GM12878 (cell line): ENCODE measurements around the gene CYP2S1. TPM values are rescaled to one million over a fixed set of nuclear protein-coding genes. Genes with fewer than 3 reads are reported as not detected.

ENCODE experiments used
- ATAC-seq: fragments of 200-7000 bp; cut with Tn5 transposase; 3 replicates; pipeline ENCODE4 v1.9.1; 2020; ENCODE audit warnings: mild to moderate bottlenecking, moderate library complexity
- BruUV-seq: library from RNA; stranded (reverse); fragments of 400-500 nt; replicated peaks from 2 replicates; lab custom pipeline; 2021; lab: Mats Ljungman, UMichigan
- CTCF ChIA-PET: fragments of 300-600 bp; sonication (Branson Sonifier 250); formaldehyde crosslinking; extraction: SDS; loops from one replicate; lab custom pipeline; 2021; ENCODE audit warnings: inconsistent platforms; lab: Yijun Ruan, JAX
- POLR2A ChIA-PET: fragments of 350-600 bp; formaldehyde crosslinking; extraction: SDS; loops from one replicate; lab custom pipeline; 2021; ENCODE audit warnings: inconsistent platforms; lab: Charles Lee
- RAD21 ChIA-PET: fragments of 300-600 bp; sonication (Branson Sonifier 250); formaldehyde crosslinking; loops from one replicate; lab custom pipeline; 2023; ENCODE audit warnings: antibody characterized with exemption; ENCODE audit not compliant: unreplicated experiment; lab: Charles Lee
- SMC1A ChIA-PET: fragments of 300-600 bp; sonication (Branson Sonifier 250); formaldehyde crosslinking; loops from one replicate; lab custom pipeline; 2023; ENCODE audit not compliant: unreplicated experiment, uncharacterized antibody; lab: Charles Lee
- DNase-seq: peaks from one replicate; pipeline ENCODE4 v3.0.0-alpha.2; 2011; ENCODE audit warnings: low read depth, low spot score
- FAIRE-seq: peaks from 3 replicates; lab custom pipeline; 2011; peaks lifted over from hg19 to GRCh38; lab: Jason Lieb, UNC
- H2AFZ ChIP-seq: 2 replicates; pipeline ENCODE4 v1.6.0; 2011; ENCODE audit warnings: low read depth, low read length, control low read depth; ENCODE audit not compliant: control insufficient read depth
- H3K27ac ChIP-seq: 2 replicates; pipeline ENCODE4 v1.5.1; 2011; ENCODE audit warnings: control low read depth; ENCODE audit not compliant: control insufficient read depth, insufficient read depth
- H3K27me3 ChIP-seq, 2 experiments: replicated peaks in 1 of 2; 2 replicates each; pipeline versions ENCODE4 v1.6.0 to v1.6.1; 2011; ENCODE audit warnings: low read length in 1 of 2; ENCODE audit not compliant: control insufficient read depth in 2 of 2, insufficient read depth in 2 of 2
- H3K36me3 ChIP-seq, 2 experiments: 2 replicates each; pipeline ENCODE4 v1.5.1; 2011; ENCODE audit warnings: low read length in 1 of 2; ENCODE audit not compliant: control insufficient read depth in 2 of 2, insufficient read depth in 2 of 2
- H3K4me1 ChIP-seq: 2 replicates; pipeline ENCODE4 v1.6.1; 2011; ENCODE audit warnings: mild to moderate bottlenecking, low read length, moderate library complexity, mixed read lengths; ENCODE audit not compliant: control insufficient read depth, insufficient read depth
- H3K4me2 ChIP-seq: 2 replicates; pipeline ENCODE4 v1.6.0; 2011; ENCODE audit warnings: control low read depth; ENCODE audit not compliant: control insufficient read depth, insufficient read depth
- H3K4me3 ChIP-seq: fragments of 200-600 bp; sonication (generic); 2 replicates; pipeline ENCODE4 v1.5.1; 2016
- H3K79me2 ChIP-seq: 2 replicates; pipeline ENCODE4 v1.6.0; 2011; ENCODE audit warnings: low read length; ENCODE audit not compliant: control insufficient read depth, insufficient read depth
- H3K9ac ChIP-seq: 2 replicates; pipeline ENCODE4 v1.8.0; 2011; ENCODE audit warnings: low read length, control low read depth, mixed read lengths; ENCODE audit not compliant: control insufficient read depth, insufficient read depth
- H3K9me3 ChIP-seq: replicated peaks from 3 replicates; pipeline ENCODE4 v1.5.1; 2011; ENCODE audit warnings: mild to moderate bottlenecking, low read length; ENCODE audit not compliant: control insufficient read depth, insufficient read depth
- H4K20me1 ChIP-seq: 2 replicates; pipeline ENCODE4 v1.6.0; 2011; ENCODE audit not compliant: control insufficient read depth, insufficient read depth
- BCL3 ChIP-seq: IDR thresholded peaks from 2 replicates; pipeline ENCODE4 v1.6.1; 2011; ENCODE audit warnings: borderline replicate concordance, low read depth, mild to moderate bottlenecking, moderate library complexity, low read length; ENCODE audit not compliant: insufficient read depth, poor library complexity, severe bottlenecking
- BHLHE40 ChIP-seq, 2 experiments: fragments of 450-650 bp in 1 of 2; IDR thresholded peaks; 2 replicates each; pipeline ENCODE4 v1.6.1; 2011 to 2017; ENCODE audit warnings: low read depth in 2 of 2, borderline replicate concordance in 1 of 2, improper control_type of control experiment in 1 of 2, low read length in 1 of 2, mild to moderate bottlenecking in 1 of 2
- WGBS: methylation state at CpG from one replicate; pipeline ENCODE4 v1.1.6; 2016; ENCODE audit warnings: low lambda C conversion rate; ENCODE audit not compliant: insufficient replicate concordance, insufficient coverage; ENCODE audit errors: missing lambda C conversion rate; 5-methylcytosine and 5-hydroxymethylcytosine counted together
- in situ Hi-C: fragments of 300-500 bp; cut with MboI; formaldehyde crosslinking; loops from 9 replicates; pipeline ENCODE4 v1.14.3; 2018; ENCODE audit warnings: mixed read lengths
- intact Hi-C: fragments of 100-400 bp; cut with micrococcal nuclease; formaldehyde crosslinking; loops from one replicate; pipeline ENCODE4 v1.14.2; 2022; ENCODE audit not compliant: unreplicated experiment
- polyA plus RNA-seq, 11 experiments: library from polyadenylated mRNA; depleted of rRNA in 4 of 11; unstranded in 6 of 11; stranded (reverse) in 5 of 11; fragments of >200 nt; fragmentation: Nextera tagmentation in 4 of 11; fragmentation: Illumina TruSeq in 1 of 11; extraction: Ambion mirVana in 4 of 11; extraction: Trizol in 1 of 11; gene quantifications; 1 replicate in 1 of 11; 2 replicates in 10 of 11; pipeline versions ENCODE4 v1.2.1 to v1.2.3, GENCODE V29; 2011 to 2016; ENCODE audit warnings: inconsistent platforms in 2 of 11, missing spikeins in 2 of 11, low read depth in 1 of 11
- total RNA-seq, 4 experiments: library from RNA; depleted of rRNA in 3 of 4; stranded (reverse); fragments of >200 nt in 3 of 4; fragmentation: Illumina TruSeq in 1 of 4; extraction: Trizol in 1 of 4; gene quantifications; 2 replicates each; pipeline versions ENCODE4 v1.2.1 to v1.2.3, GENCODE V29; 2013 to 2021

The CYP2S1 gene
- total and polyA plus RNA-seq, 10 of the 15 experiments (the other 5 are each of a cell fraction or from before 2014, with no cell fraction given) = 0.03 to 0.28 (median 0.12) TPM; not detected in 2

GRCh38 chr19:41226053-41226873 is 33.2 kb downstream of the CYP2S1 start:
- ATAC-seq (no peak), FAIRE-seq (peak; percentile 44), DNase-seq (no peak)
- ChIA-PET RAD21 (no interaction called here), CTCF (interaction anchor here (1.3 kb wide), 1 partner anchor 21 kb away, joined by 3 read pairs; no protein-coding TSS in a partner anchor), POLR2A (no interaction called here), SMC1A (no interaction called here)
- in situ Hi-C loops (no loop called here), intact Hi-C loops (no loop called here)
- Histone ChIP-seq H3K27me3 (peaks cover 0 to 3% of the 10 kb centered on the region in 2 experiments; a peak in 2 of 4 replicates), H3K4me2 (no peak overlapping the region), H3K79me2 (no peaks in the 10 kb centered on the region), H3K9me3 (no peaks in the 10 kb centered on the region), H3K4me1 (no peaks in the 10 kb centered on the region), H3K36me3 (no peaks in the 10 kb centered on the region), H3K27ac (no peak overlapping the region), H2AFZ (no peak overlapping the region; the same call in 1 of the 2 replicates), H3K9ac (no peak overlapping the region), H4K20me1 (no peaks in the 10 kb centered on the region), H3K4me3 (no peak overlapping the region)
- no TSS peak for BruUV-seq
- WGBS = 16% methylated on average over 37 of the region's 67 CpGs
- no peak for TF ChIP-seq BCL3
- peak in 1 of 2 experiments; percentile 43; a peak in 1 of 4 replicates for TF ChIP-seq BHLHE40 (IDR thresholded peaks at IDR 0.05; ENCODE audit: borderline replicate concordance in 1 of 2, low read depth in 2 of 2, low read length in 1 of 2)
